ENCODE results near the gene F13B. TPM values are rescaled to one million over a fixed set of nuclear protein-coding genes. Genes with fewer than 3 reads are reported as not detected.
"Not testable (repeated sequence)": the region's sequence is repeated elsewhere in the genome, so short reads cannot be mapped to it uniquely, and the experiment has no call there.

Gene F13B, protein sequence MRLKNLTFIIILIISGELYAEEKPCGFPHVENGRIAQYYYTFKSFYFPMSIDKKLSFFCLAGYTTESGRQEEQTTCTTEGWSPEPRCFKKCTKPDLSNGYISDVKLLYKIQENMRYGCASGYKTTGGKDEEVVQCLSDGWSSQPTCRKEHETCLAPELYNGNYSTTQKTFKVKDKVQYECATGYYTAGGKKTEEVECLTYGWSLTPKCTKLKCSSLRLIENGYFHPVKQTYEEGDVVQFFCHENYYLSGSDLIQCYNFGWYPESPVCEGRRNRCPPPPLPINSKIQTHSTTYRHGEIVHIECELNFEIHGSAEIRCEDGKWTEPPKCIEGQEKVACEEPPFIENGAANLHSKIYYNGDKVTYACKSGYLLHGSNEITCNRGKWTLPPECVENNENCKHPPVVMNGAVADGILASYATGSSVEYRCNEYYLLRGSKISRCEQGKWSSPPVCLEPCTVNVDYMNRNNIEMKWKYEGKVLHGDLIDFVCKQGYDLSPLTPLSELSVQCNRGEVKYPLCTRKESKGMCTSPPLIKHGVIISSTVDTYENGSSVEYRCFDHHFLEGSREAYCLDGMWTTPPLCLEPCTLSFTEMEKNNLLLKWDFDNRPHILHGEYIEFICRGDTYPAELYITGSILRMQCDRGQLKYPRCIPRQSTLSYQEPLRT
- not detected in 2 replicates for polyA plus RNA-seq (2014; cell fraction: cytosol; rRNA removed)
- not detected in 2 replicates for polyA plus RNA-seq (2014; cell fraction: nucleus; rRNA removed)

- DNase-seq (ENCODE audit: low spot score), result no peak
These were observed at the start of gene F13B for GRCh38 chr1:197066719-197067456. Gene F13B (minus strand): TSS chr1:197067260. CDS start chr1:197067223, 37 bp downstream.

GRCh38 chr1:197116156-197116555, 49.1 kb upstream of the F13B start:
- DNase-seq (ENCODE audit: low spot score), result no peak

DNA sequence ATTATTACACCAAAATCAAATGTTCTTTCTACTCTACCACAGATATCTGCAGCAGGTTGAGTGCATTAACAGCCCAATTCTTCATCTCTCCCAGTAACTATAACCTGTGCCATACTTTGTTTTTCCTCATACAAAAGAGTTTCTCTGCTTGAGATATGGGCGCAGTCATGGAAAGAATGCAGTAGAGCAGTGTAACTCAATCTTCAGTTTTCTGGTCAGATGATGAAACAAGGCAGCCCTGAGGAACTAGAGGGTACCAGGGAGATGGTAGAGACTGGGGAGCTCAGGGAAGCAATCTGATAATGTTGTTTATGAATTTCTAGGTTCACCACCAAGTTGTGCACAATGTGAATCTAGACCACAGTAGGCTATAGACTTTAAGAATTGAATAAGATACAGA, 39.8 kb upstream of the F13B start:
- no peak for DNase-seq (ENCODE audit: low spot score)

DNA sequence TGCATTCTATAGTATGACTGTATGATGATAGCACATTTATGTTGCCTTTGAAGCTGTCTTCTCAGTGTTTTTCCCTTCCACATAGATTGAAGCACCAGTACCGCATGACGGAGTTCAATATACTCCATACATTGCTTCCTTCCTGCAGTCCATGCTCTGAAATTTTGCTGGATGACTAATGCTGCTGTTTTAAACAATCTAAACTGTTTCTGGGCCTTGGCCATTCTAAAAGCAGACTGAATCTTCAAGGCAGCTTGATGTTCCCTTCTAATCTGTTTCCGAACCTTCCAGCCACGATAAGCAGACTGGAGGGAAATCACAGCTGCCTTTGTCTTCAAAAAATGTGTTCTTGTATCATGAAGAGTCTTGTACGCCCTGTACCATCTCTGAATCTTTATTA, 36.2 kb upstream of the F13B start:
- DNase-seq (ENCODE audit: low spot score), result no peak

DNA sequence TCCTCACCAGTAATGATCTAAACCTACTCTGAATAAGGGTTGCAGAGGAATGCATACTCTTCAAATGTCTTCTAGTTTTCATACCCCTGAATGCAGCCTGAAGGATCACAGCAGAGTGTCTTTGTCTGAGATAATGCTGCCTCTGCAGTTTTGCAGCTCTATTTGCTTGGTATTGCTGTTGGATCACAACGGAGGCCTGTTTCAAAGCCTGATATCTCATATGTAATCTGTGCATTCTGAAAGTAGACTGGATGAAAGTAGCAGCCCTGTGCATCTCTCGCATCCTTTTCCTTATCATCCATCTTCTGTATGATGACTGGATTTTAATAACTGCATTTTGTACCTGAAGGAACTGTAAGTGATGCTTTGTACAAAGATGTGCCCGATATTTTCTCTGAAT, 34.9 kb upstream of the F13B start:
- no peak for DNase-seq (ENCODE audit: low spot score)

- DNase-seq (ENCODE audit: low spot score), result no peak
These were observed 33.6 kb upstream of the F13B start for GRCh38 chr1:197100677-197101076.

GRCh38 chr1:197099444-197099843, 32.4 kb upstream of the F13B start:
- no peak for DNase-seq (ENCODE audit: low spot score)

DNA sequence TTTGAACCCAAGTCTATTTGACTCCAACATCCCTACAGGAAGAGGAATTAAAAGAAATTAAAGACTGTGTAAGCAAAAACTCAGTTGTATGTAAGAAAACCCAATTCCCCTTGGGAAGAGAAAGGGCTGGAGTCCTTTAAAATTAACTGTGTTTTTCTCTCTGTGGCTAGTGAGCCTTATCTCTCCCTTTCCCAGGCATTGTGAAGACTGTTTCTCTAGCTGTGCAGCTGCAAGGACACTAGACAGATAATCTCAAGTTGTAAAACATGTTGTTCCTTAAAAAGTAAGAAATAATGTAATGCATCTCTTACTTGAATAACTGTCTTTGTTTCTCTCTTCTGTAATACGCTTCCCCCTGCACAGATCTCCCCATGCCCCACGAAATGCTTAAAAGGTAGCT, 29.9 kb upstream of the F13B start:
- DNase-seq (ENCODE audit: low spot score), result not testable (repeated sequence)

GRCh38 chr1:197096137-197096536, 29.1 kb upstream of the F13B start:
- DNase-seq (ENCODE audit: low spot score), result no peak

DNA sequence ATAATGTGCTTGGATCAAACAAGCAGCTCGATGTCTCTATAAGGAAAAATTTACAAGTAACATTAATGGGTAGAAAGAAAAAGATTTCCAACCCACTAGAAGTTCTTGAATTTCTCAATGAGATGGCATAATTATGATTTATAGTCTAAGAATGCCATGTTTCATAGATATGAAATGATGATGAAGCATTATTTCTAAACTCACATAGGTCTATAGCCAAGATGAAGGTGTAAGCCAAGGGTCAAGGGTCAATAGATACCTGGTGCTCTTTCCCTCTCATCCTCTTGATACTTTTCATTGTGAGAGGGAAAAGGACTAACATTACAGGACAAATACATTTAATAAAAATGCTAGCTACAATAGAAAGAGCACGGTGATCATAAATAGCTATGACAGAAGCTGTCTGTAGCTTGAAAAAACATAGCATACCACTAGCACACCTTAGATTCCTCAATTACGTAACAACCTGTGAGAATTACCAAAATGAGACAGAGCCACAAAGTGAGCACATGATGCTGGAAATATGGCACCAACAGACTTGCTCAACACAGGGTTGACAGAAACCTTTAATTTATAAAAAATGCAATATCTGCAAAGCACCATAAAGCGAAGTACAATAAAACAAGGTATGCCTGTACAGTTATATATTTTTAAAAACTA, 26.3 kb upstream of the F13B start:
- DNase-seq (ENCODE audit: low spot score), result no peak

GRCh38 chr1:197092491-197093023, 25.5 kb upstream of the F13B start:
- no peak for DNase-seq (ENCODE audit: low spot score)

- no peak for DNase-seq (ENCODE audit: low spot score)
These were observed 16.4 kb upstream of the F13B start for GRCh38 chr1:197083474-197083873.

DNA sequence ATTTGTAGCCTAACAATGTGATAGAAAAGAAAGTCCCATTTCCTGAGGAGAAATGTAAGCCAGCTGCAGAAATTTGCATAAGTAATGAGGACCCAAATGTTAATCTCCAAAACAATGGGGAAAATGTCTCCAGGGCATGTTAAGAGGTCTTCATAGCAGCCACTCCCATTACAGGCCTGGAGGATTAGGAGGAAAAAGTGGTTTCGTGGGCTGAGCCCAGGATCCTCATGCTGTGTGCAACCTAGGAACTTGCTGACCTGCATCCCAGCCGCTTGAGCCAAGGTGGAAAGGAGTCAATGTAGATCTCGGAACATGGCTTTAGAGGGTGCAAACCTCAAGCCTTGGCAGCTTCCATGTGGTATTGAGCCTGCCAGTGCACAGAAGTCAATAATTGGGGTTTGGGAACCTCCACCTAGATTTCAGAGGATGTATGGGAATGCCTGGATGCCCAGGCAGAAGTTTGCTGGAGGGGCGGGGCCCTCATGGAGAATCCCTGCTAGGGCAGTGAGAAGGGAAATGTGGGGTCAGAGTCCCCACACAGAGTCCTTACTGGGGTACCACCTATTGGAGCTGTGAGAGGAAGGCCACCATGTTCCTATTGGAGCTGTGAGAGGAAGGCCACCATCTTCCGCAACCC, 14.2 kb upstream of the F13B start:
- no peak for DNase-seq (ENCODE audit: low spot score)

- DNase-seq (ENCODE audit: low spot score), result no peak
These were observed 13.3 kb upstream of the F13B start for GRCh38 chr1:197080323-197080722.

GRCh38 chr1:197076585-197076984, 9.5 kb upstream of the F13B start:
- no peak for DNase-seq (ENCODE audit: low spot score)

DNA sequence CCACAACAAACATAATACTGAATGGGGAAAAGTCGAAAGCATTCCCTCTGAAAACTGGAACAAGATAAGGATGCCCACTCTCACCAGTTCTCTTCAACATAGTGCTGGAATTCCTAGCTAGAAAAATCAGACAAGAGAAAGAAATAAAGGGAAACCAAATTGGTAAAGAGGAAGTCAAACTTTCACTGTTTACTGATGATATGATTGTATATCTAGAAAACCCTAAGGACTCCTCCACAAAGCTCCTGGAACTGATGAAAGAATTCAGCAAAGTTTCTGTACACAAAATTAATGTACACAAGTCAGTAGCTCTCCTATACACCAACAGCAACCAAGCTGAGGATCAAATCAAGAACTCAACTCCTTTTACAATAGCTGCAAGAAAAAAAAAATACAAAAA, 6.9 kb upstream of the F13B start:
- DNase-seq (ENCODE audit: low spot score), result no peak

DNA sequence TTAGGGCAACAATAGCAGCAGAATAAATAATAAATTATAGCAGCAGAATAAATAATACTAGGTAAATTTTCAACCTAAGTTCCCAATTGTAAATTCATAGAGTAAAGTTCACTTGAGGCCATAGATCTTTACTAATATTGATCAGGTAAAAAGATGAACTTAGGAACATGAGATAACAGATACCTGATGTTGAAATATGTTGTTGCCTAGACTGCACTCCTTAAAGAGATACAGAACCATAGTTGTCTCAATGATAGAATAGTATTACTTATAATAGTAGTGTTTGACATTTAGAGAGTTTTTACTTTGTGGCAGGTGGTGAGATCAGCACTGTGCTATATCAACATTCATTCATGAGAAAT, 378 bp upstream of the F13B start:
- DNase-seq (ENCODE audit: low spot score), result no peak

- DNase-seq (ENCODE audit: low spot score), result no peak
These were observed 783 bp downstream of the F13B start for GRCh38 chr1:197066277-197066676.

DNA sequence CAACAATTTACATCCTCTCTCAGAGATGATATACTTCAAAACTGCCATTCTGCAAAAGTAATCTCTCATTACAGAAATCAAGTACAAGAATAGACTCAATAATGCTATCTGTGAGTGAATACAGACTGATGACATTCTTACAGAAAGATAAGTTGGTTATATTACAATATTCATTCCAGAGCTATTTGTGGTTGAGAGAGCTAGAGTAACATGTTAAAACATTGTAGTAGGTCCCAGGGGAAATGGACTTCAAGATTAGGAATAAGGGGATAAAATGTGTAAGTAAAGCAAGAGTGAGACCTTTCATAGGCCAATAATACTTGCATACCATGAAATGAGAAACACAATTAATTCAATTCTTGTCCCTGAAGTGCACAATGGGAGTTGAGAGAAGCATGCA, 1.5 kb downstream of the F13B start:
- DNase-seq (ENCODE audit: low spot score), result no peak

DNA sequence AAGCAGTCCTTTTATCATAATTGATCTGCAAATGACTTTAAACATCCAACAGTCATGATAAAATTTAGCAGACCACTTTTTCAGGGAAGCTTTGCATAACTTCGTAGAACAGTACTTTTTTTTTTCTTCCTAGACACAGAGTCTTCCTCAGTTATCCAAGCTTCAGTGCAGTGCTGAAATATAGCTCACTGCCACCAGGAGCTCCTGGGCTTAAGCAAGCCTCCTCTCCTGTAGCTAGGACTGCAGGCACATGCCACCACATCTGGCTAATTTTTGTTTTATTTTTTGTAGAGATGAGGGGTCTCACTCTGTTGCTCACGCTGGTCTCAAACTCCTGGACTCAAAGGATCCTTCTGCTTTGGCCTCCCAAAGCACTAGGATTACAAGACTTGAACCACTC, 3.8 kb downstream of the F13B start:
- no peak for DNase-seq (ENCODE audit: low spot score)

DNA sequence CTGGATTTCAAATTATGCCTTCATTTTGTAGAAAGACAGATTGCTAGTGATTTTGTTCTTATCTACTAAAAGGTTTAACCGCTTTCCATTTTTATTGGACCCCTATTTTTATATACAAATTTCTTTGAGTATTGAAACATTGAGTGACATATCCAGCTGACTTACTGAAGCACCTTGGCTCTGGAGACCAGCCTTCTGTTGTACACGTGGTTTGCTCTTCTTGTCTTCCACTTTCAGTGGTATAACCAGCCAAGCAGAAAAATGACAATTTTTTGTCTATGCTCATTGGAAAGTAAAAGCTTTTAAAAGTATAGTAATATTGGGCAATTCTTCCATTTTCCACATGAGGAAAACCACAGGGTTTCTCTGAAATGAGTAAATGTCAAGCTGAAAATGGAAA, 4.4 kb downstream of the F13B start:
- no peak for DNase-seq (ENCODE audit: low spot score)

All from SK-N-DZ (cell line).